ENCODE measurements around the gene TBCE.

DNA sequence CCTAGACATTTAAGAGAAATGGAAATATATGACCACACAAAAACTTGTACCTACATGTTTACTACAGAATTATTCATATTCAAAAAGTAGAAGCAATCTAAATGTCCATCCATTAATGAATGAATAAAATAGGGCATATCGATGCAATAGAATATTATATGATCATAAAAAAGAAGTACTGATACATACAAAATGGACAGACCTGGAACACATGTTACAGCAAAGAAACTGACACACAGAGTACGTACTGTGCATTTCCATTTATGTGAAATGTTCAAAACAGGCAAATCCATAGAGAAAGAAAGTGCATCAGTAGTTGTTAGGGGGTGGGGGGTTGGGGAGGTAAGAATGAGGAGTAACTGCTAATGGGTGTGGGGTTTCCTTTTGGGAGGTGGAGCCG is 97.8 kb downstream of the TBCE start:
- TF ChIP-seq, protein P1, sequence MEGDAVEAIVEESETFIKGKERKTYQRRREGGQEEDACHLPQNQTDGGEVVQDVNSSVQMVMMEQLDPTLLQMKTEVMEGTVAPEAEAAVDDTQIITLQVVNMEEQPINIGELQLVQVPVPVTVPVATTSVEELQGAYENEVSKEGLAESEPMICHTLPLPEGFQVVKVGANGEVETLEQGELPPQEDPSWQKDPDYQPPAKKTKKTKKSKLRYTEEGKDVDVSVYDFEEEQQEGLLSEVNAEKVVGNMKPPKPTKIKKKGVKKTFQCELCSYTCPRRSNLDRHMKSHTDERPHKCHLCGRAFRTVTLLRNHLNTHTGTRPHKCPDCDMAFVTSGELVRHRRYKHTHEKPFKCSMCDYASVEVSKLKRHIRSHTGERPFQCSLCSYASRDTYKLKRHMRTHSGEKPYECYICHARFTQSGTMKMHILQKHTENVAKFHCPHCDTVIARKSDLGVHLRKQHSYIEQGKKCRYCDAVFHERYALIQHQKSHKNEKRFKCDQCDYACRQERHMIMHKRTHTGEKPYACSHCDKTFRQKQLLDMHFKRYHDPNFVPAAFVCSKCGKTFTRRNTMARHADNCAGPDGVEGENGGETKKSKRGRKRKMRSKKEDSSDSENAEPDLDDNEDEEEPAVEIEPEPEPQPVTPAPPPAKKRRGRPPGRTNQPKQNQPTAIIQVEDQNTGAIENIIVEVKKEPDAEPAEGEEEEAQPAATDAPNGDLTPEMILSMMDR (IDR thresholded peaks at IDR 0.05; ENCODE audit: insufficient read depth, low read depth, low read length), result no peak
- TF ChIP-seq EZH2 (IDR thresholded peaks at IDR 0.05; ENCODE audit: insufficient read depth, low read length), result no peak

Data from astrocyte (in vitro differentiated cells and primary cell).